Kasumi-1 (cell line): Measurements from ENCODE around the gene P2RX7.
"Not testable (repeated sequence)": the region's sequence is repeated elsewhere in the genome, so short reads cannot be mapped to it uniquely, and the experiment has no call there.

ENCODE experiments used
- DNase-seq, 2 experiments: peaks; one replicate each; lab custom pipeline; 2025; lab: John Stamatoyannopoulos, UW

Gene P2RX7

DNA sequence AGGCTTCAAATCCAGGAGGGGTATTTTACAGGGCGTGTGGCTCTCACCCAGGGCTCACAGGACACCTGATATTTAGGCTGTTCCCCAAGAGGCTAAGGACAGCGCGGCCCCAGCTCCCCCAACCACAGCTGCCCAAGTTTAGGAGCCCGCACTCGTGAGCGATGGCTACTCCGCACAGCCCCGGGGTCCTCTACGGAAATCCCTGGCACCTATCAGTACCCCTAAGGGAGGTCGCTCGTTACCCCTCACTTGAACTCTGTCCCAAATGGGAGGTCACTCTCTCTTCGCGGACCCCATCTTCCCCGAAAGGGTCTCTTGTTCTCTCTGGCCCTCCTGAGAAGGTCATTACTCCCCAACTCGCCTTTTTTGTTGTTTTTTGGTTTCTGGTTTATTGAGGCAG, 76.5 kb downstream of the P2RX7 start:
- DNase-seq = no peak

DNA sequence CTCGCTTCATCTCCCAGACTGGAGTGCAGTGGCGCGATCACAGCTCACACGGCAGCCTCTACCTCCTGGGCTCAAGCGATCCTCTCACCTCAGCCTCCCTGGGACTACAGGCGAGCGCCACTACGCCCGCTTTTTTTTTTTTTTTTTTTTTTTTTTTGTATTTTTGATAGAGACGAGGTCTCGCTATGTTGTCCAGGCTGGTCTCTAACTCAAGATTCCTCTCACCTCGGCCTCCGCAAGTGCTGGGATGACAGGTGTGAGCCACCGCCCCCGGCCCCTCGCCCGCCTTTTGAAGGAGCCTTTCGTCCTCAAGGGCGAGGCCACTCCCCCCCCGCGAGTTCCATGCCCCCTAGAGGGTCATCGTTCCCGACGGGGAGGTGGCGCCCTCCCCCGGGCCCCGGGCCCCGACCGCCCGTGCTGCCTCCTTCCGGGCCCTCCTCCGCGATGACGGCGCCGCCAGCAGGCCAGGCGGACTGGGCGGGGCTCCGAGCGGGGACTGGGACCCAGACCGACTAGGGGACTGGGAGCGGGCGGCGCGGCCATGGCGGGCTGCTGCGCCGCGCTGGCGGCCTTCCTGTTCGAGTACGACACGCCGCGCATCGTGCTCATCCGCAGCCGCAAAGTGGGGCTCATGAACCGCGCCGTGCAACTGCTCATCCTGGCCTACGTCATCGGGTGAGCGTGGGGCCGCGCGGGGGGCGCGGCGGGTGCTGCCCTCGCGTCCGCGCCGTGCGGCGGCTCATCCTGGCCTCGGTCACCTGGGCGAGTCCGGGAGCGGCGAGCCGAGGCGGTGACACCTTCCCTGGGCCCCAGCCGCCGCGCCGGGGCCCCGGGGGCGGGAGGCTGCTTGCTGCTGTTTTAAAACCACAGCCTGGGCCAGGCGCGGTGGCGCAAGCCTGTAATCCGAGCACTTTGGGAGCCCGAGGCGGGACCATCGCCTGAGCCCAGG, 77.2 kb downstream of the P2RX7 start, which contains the start of gene P2RX4:
Gene P2RX4 (plus strand): TSS at position 506 of the 949 bp plus-strand sequence. CDS start 36 bp downstream, at position 542.
- peak; percentile 78 for DNase-seq

- DNase-seq = no peak
Observed at GRCh38 chr12:121212875-121213274, 80.2 kb downstream of the P2RX7 start.

DNA sequence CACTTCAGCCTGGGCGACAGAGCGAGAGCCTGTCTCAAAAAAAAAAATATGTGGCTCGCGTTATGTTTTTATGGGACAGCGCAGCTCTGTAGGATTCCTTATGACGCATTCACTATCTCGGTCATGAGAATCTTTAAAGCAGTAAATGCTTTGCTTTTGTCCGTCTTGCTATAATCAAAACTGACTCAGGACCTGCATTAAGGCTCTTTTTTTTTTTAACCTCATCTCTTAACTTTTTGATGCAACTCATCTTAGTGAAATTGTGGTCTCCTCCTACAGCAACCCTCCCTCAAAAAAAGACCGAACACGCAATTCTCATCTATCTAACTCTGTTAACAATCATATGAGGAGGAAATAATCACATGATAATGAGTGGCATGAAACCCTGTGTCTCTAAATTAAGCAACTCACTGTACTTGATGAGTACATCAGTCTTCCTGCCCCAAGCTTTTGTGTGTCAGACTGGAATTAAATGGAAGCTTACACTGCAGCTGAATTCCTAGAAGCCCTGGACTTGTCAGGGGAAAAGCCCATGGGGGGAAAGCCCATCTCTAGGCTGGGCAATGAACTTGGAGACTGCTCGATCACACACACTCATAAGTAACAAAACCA, 81.6 kb downstream of the P2RX7 start:
- no peak for DNase-seq

DNA sequence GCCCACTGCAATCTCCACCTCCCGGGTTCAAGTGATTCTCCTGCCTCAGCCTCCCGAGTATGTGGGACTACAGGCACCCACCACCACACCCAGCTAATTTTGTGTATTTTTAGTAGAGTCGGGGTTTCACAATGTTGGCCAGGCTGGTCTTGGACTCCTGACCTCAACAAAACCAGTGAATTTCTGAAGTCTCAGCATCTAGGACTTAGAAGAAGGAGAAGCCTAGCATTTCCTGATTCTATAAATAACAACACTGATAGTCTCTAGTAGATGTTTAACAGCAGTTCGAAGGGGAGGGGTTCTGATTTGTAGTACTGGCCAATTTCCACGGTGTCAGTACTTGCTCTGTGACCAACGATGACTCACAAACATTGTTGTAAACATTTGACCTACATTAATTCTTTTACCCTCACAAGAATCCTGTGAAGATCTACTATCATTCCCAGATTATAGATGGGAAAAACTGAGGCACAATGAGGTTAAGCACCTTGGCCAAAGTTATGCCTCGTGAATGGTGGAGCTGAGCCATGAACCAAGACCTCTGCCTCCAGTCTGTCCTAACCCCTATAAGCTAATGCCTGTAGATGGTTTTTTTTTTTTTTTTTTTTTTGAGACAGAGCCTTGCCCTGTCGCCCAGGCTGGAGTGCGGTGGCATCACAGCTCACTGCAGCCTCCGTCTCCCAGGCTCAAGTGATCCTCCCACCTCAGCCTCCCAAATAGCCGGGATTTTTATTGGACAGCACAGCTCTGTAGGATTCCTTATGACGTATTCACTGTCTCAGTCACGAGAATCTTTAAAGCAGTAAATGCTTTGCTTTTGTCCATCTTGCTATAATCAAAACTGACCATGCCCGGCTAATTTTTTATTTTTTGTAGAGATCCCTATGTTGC, 82.4 kb downstream of the P2RX7 start:
- no peak for DNase-seq

DNA sequence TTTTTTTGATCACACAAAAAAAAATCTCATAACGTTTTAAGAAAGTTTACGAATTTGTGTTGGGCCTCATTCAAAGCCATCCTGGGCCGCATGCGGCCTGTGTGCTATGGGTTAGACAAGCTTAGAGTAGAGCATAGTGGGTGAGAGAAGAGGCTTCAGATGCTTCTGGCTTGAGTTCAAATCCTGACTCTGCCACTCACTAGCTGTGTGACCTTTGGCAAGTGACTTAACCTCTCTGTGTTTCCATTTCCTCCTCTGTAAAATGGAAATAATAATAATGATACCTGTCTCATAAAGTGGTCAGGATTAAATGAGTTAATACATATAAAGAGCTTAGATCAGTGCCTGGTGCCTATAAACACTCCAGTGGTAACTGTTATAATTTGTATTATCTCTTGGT, 83.4 kb downstream of the P2RX7 start:
- DNase-seq = no peak

DNA sequence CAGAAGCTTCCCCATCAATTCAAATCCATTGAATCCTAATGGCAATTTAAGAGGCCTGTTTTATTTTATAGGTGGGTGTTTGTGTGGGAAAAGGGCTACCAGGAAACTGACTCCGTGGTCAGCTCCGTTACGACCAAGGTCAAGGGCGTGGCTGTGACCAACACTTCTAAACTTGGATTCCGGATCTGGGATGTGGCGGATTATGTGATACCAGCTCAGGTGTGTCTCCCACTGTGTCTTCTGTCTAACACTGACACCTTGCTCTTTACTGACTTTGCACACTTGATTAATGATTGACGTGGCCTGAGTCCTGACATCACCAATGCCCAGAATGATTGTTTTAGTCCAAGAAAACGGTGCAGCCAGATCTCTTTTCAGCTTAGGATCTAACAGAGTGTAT, 84.4 kb downstream of the P2RX7 start:
- no peak for DNase-seq

GRCh38 chr12:121217761-121218160, 85.1 kb downstream of the P2RX7 start:
- no peak for DNase-seq

DNA sequence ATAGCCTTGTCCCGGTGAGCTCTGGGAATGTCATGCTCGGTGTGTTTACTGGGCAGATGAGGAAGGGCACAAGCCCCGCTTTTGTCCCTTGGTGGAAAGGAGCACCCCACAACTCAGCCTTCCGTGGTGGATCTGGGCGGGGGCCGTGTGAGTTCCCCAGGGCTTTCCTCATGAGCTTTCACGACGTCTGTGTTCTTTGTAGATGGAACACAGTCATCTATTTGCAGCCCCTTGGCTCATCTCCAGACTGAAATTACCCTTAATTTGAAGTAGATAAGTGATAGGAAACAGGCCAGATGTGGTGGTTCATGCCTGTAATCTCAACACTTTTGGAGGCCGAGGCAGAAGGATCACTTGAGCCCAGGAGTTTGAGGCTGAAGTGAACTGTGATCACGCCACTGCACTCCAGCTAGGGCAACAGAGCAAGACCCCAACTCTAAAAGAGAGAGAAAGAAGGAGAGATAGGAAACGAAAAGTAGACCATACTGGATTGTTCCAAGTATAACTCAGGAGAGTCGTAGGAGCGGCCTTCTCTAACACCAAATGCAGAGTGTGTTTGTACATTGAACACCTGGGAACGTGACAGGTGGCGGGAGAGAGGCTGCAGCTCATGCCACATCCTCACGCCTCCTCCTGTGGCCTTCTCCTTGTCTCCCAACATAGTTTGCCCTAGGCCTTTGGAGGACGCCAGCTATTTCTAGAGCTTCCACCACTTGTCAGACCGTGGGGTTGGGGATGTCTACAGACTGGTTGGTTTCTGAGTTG, 86.1 kb downstream of the P2RX7 start:
- no peak for DNase-seq

DNA sequence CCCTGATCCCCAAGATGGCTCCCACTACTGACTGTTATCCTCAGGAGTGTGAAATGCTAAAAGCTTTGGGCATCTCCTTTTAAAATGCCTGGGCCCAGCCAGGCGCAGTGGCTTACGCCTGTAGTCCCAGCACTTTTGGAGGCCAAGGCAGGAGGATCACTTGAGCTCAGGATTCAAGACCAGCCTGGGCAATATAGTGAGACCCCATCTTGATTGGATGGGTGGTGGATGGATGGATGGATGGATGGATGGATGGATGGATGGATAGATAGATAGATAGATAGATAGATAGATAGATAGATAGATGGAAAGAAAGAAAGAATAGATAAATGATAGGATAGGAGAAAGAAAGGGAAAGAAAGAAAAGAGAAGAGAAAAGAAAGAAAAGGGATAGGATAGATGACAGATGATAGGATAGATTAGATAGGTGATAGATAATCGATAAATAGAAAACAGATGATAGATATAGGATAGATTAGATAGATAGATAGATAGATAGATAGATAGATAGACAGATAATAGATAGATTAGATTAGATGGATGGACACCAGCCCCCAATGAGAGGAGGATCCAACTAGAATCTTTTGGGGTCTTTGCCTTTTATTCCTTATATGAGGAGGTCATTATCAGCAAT, 86.8 kb downstream of the P2RX7 start:
- no peak for DNase-seq

- DNase-seq = no peak
Observed at GRCh38 chr12:121222847-121223246, 90.2 kb downstream of the P2RX7 start.

GRCh38 chr12:121223292-121224285, 90.9 kb downstream of the P2RX7 start:
- DNase-seq = peak; percentile 38 to 66

DNA sequence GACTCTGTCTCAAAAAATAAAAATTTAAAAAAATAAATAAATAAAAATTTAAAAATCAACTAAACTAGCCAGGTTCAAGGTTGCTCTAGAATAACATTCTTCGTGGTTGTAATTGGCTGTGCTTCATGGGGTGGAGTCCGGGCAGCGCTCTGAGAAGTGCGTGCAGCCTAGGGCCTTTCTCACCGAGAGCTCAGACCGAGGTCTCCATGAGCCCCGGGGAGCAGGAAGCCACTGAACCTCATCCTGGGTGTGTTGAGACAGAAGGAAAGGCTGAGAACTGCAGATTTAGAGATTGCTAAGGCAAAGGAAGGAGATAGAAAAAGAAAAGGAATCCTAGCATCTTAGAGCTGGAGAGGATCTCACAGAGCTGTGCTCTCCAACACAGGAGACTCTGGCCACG, 91.9 kb downstream of the P2RX7 start:
- DNase-seq = peak; percentile 49 to 50

- no peak for DNase-seq
Observed at GRCh38 chr12:121226399-121226798, 93.7 kb downstream of the P2RX7 start.

DNA sequence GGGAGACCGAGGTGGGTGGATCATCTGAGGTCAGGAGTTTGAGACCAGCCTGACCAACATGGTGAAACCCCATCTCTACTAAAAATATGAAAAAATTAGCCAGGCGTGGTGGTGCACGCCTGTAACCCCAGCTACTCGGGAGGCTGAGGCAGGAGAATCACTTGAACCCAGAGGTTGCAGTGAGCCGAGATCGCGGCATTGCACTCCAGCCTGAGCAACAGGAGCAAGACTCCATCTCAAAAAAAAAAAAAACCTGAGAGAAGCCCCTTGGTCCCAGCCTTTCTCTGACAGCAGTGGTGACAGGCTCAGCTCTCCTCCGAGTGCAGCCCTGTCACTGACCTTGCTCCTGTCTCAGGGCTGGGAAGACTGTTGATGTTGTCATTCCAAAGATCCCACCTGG, 94.2 kb downstream of the P2RX7 start:
- DNase-seq = not testable (repeated sequence)

- no peak for DNase-seq
Observed at GRCh38 chr12:121227294-121227693, 94.6 kb downstream of the P2RX7 start.

DNA sequence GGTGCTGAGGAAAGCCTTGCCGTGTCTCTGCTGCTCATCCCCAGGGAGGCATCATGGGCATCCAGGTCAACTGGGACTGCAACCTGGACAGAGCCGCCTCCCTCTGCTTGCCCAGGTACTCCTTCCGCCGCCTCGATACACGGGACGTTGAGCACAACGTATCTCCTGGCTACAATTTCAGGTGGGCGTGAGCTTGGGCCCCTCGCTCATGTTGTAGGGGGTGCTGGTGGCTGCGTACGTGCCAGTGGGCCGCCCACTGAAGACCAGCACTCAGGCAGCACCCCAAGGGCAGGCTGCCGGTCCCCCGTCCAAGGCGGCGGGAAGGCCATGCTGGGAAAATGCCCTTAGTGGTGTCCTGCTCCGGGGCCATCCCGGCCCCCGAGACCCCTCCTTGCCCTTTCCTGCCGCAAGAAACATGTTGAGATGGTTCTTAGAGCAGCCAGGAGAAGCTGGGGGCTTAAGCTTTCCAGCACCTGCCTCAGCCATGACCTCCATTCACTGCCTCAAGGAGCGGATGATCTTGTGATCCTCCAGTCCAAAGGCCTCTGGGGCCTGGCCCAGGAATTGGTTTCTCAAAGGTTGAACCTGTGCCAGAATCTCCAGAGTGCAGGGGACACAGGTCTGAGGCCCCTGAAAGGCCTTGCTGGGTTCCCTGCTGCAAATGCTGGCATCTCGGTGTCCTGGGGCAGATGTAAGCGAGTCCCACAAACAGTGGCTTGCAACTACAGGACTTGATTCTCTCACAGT, 96.4 kb downstream of the P2RX7 start:
- no peak for DNase-seq

GRCh38 chr12:121229826-121230537, 97.3 kb downstream of the P2RX7 start:
- peak; percentile 59 to 72 for DNase-seq
